ENCODE data around the gene TPST1.

DNA sequence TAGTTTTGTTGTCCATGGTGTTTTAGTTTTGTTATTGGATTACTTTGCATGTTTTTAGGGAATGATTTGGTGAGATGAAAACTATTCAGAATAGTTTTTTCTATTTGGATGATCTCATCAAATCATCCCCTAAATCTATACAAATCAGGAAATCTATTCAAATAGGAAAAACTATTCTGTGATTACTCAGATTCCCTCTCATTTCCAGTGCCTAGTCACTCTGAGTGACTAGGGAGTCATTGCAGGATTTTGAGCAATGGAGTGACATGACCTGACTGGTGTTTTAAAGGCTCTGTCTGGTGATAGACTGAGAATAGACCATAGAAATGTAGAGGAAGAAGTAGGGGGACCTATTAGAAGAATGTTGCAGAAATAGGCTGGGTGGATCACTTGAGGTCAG lies 72.4 kb downstream of the TPST1 start:
- TF ChIP-seq FOXM1 (IDR thresholded peaks at IDR 0.05; ENCODE audit: borderline replicate concordance, low read depth): no peak
- TF ChIP-seq MAX (IDR thresholded peaks at IDR 0.05): no peak
- TF ChIP-seq, protein P1, sequence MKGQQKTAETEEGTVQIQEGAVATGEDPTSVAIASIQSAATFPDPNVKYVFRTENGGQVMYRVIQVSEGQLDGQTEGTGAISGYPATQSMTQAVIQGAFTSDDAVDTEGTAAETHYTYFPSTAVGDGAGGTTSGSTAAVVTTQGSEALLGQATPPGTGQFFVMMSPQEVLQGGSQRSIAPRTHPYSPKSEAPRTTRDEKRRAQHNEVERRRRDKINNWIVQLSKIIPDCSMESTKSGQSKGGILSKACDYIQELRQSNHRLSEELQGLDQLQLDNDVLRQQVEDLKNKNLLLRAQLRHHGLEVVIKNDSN (IDR thresholded peaks at IDR 0.05): no peak
- TF ChIP-seq REST (IDR thresholded peaks at IDR 0.05; ENCODE audit: low read depth): no peak
- no peak for TF ChIP-seq TAF1 (IDR thresholded peaks at IDR 0.05; ENCODE audit: low read depth)
- no peak for TF ChIP-seq EP300 (IDR thresholded peaks at IDR 0.05; ENCODE audit: borderline replicate concordance)
- TF ChIP-seq CREB1 (IDR thresholded peaks at IDR 0.05; ENCODE audit: low read depth): no peak
- no peak for TF ChIP-seq ZBTB7A (IDR thresholded peaks at IDR 0.05; ENCODE audit: low read depth)
- TF ChIP-seq NFIC (IDR thresholded peaks at IDR 0.05): no peak
- no peak for TF ChIP-seq TCF12 (IDR thresholded peaks at IDR 0.05; ENCODE audit: low read depth)

Measured in Ishikawa (cell line).